OCI-LY3 (cell line): ENCODE results near the gene CTNNA3.

ENCODE experiments used
- H2AFZ ChIP-seq: fragments of 200-600, 300-600 bp; shearing (Covaris generic); 2 replicates; pipeline ENCODE4 v1.6.0; 2014; ENCODE audit warnings: antibody characterized with exemption, low read depth, low read length
- H3K27ac ChIP-seq: fragments of 200-600, 300-600 bp; sonication (generic); 2 replicates; pipeline ENCODE4 v1.5.1; 2014; ENCODE audit warnings: mild to moderate bottlenecking, low read length, moderate library complexity, mixed read lengths
- H3K27me3 ChIP-seq: fragments of 200-600, 300-600 bp; sonication (generic); 2 replicates; pipeline ENCODE4 v1.6.1; 2014; ENCODE audit warnings: low read depth, low read length, mixed read lengths
- H3K36me3 ChIP-seq: fragments of 200-600, 300-600 bp; sonication (generic); replicated peaks from 2 replicates; pipeline ENCODE3; 2014; ENCODE audit warnings: low read depth, low read length, mixed read lengths
- H3K4me1 ChIP-seq: fragments of 300-600, 200-600 bp; sonication (generic); 2 replicates; pipeline ENCODE4 v1.6.1; 2014; ENCODE audit warnings: low read length, mixed read lengths
- H3K4me2 ChIP-seq: fragments of 200-600, 300-600 bp; sonication (generic); 2 replicates; pipeline ENCODE4 v1.6.1; 2014; ENCODE audit warnings: low read length, mixed read lengths
- H3K4me3 ChIP-seq: fragments of 300-600, 200-600 bp; sonication (generic); 2 replicates; pipeline ENCODE4 v1.5.1; 2014; ENCODE audit warnings: antibody characterized with exemption, mild to moderate bottlenecking, low read length, moderate library complexity
- H3K79me2 ChIP-seq: fragments of 300-600, 200-600 bp; shearing (Covaris generic); 2 replicates; pipeline ENCODE4 v1.6.1; 2014; ENCODE audit warnings: mild to moderate bottlenecking, low read length, mixed read lengths
- H3K9ac ChIP-seq: fragments of 300-600, 200-600 bp; shearing (Covaris generic); 2 replicates; pipeline ENCODE4 v1.6.0; 2014; ENCODE audit warnings: mild to moderate bottlenecking, low read length, moderate library complexity
- H3K9me3 ChIP-seq: fragments of 200-600, 300-600 bp; shearing (Covaris generic); 2 replicates; pipeline ENCODE4 v1.6.1; 2014; ENCODE audit warnings: low read length, mixed read lengths; ENCODE audit not compliant: insufficient read depth
- H4K20me1 ChIP-seq: fragments of 200-600, 300-600 bp; sonication (generic); 2 replicates; pipeline ENCODE4 v1.6.1; 2016; ENCODE audit warnings: low read length, mixed read lengths; ENCODE audit not compliant: insufficient read depth
- CTCF ChIP-seq: fragments of 200-600, 300-600 bp; sonication (generic); IDR thresholded peaks from 2 replicates; pipeline ENCODE4 v1.5.1; 2014; ENCODE audit warnings: antibody characterized with exemption, low read length, low read depth
- EZH2phosphoT487 ChIP-seq: fragments of 200-600 bp; shearing (Covaris generic); IDR thresholded peaks from 2 replicates; pipeline ENCODE4 v1.6.1; 2018; ENCODE audit warnings: antibody characterized with exemption, mixed run types, low read depth

Gene CTNNA3

GRCh38 chr10:67518043-67518442, 178.0 kb downstream of the CTNNA3 start:
- Histone ChIP-seq H3K4me1 (peaks cover 12% of the 10 kb centered on the region), H3K9me3 (no peaks in the 10 kb centered on the region), H2AFZ (no peak overlapping the region), H3K27ac (no peak overlapping the region), H4K20me1 (no peaks in the 10 kb centered on the region), H3K4me3 (no peak overlapping the region), H3K79me2 (no peaks in the 10 kb centered on the region), H3K27me3 (no peaks in the 10 kb centered on the region), H3K36me3 (no peaks in the 10 kb centered on the region), H3K9ac (no peak overlapping the region), H3K4me2 (no peak overlapping the region)
- no peak for TF ChIP-seq EZH2phosphoT487
- no peak for TF ChIP-seq CTCF

- Histone ChIP-seq H3K27ac (no peak overlapping the region), H3K27me3 (no peaks in the 10 kb centered on the region), H3K9me3 (no peaks in the 10 kb centered on the region), H3K79me2 (no peaks in the 10 kb centered on the region), H3K9ac (no peak overlapping the region), H3K36me3 (no peaks in the 10 kb centered on the region), H4K20me1 (no peaks in the 10 kb centered on the region), H3K4me2 (no peak overlapping the region), H3K4me3 (no peak overlapping the region), H3K4me1 (no peaks in the 10 kb centered on the region), H2AFZ (no peak overlapping the region)
- TF ChIP-seq EZH2phosphoT487 (no peak), CTCF (no peak)
These were observed 189.3 kb downstream of the CTNNA3 start for GRCh38 chr10:67506757-67507091.

GRCh38 chr10:67506083-67506756, 189.8 kb downstream of the CTNNA3 start:
- H3K4me3 ChIP-seq, result no peak overlapping the region
- no peak overlapping the region for H3K4me2 ChIP-seq
- H3K9ac ChIP-seq, result no peak overlapping the region
- no peaks in the 10 kb centered on the region for H3K9me3 ChIP-seq
- H4K20me1 ChIP-seq, result no peaks in the 10 kb centered on the region
- no peaks in the 10 kb centered on the region for H3K4me1 ChIP-seq
- no peaks in the 10 kb centered on the region for H3K36me3 ChIP-seq
- no peak overlapping the region for H3K27ac ChIP-seq
- no peaks in the 10 kb centered on the region for H3K79me2 ChIP-seq
- no peaks in the 10 kb centered on the region for H3K27me3 ChIP-seq
- TF ChIP-seq CTCF (peak; percentile 40), EZH2phosphoT487 (no peak)
- H2AFZ ChIP-seq, result no peak overlapping the region

- Histone ChIP-seq H3K79me2 (no peaks in the 10 kb centered on the region), H3K36me3 (no peaks in the 10 kb centered on the region), H3K9me3 (no peaks in the 10 kb centered on the region), H3K4me2 (peak overlapping the region; percentile 14), H3K4me1 (peaks cover 11% of the 10 kb centered on the region), H4K20me1 (no peaks in the 10 kb centered on the region), H3K27ac (0 out of 2 replicates have a peak overlapping the region, but pooled peaks have one; percentile 16), H3K27me3 (no peaks in the 10 kb centered on the region), H3K9ac (no peak overlapping the region), H2AFZ (no peak overlapping the region), H3K4me3 (no peak overlapping the region)
- TF ChIP-seq EZH2phosphoT487 (no peak), CTCF (no peak)
These were observed 203.5 kb downstream of the CTNNA3 start for GRCh38 chr10:67492317-67493019.
